GM18858 (cell line): ENCODE data around the gene REPS2.
A peak's percentile ranks its signal among the peaks of the same experiment; 100 is the strongest.

Experiments
- ATAC-seq: cut with Tn5 transposase; IDR thresholded peaks from one replicate; pipeline ENCODE4 v1.9.1; 2021; ENCODE audit not compliant: unreplicated experiment

REPS2 gene

GRCh38 chrX:17078031-17078720 is 131.7 kb downstream of the REPS2 start:
- ATAC-seq, result no peak

GRCh38 chrX:17081511-17081910 is 135.1 kb downstream of the REPS2 start:
- no peak for ATAC-seq

GRCh38 chrX:17081968-17082367 is 135.5 kb downstream of the REPS2 start:
- no peak for ATAC-seq

- ATAC-seq, result no peak
Measured at GRCh38 chrX:17082831-17083230, 136.4 kb downstream of the REPS2 start.

- ATAC-seq, result no peak
Measured at GRCh38 chrX:17086317-17086716, 139.9 kb downstream of the REPS2 start.

GRCh38 chrX:17095161-17095560 is 148.7 kb downstream of the REPS2 start:
- ATAC-seq, result no peak

GRCh38 chrX:17098516-17099247 is 152.2 kb downstream of the REPS2 start:
- peak; percentile 58 for ATAC-seq

- ATAC-seq, result no peak
Measured at GRCh38 chrX:17104433-17104832, 158.0 kb downstream of the REPS2 start.

- ATAC-seq, result no peak
Measured at GRCh38 chrX:17120816-17121215, 174.4 kb downstream of the REPS2 start.

GRCh38 chrX:17154001-17154400 is 207.5 kb downstream of the REPS2 start:
- ATAC-seq, result no peak

GRCh38 chrX:17160975-17161374 is 214.5 kb downstream of the REPS2 start:
- ATAC-seq, result no peak

GRCh38 chrX:17161991-17162390 is 215.5 kb downstream of the REPS2 start:
- no peak for ATAC-seq

- ATAC-seq, result no peak
Measured at GRCh38 chrX:17164079-17164478, 217.6 kb downstream of the REPS2 start.

GRCh38 chrX:17164941-17165340 is 218.5 kb downstream of the REPS2 start:
- ATAC-seq, result no peak

- ATAC-seq, result no peak
Measured at GRCh38 chrX:17167915-17168314, 221.5 kb downstream of the REPS2 start.

GRCh38 chrX:17170973-17171372 is 224.5 kb downstream of the REPS2 start:
- no peak for ATAC-seq

GRCh38 chrX:17174671-17175070 is 228.2 kb downstream of the REPS2 start:
- ATAC-seq, result no peak

GRCh38 chrX:17182317-17182716 is 235.9 kb downstream of the REPS2 start:
- no peak for ATAC-seq

- no peak for ATAC-seq
Measured at GRCh38 chrX:17183566-17183965, 237.1 kb downstream of the REPS2 start.

GRCh38 chrX:17185431-17185830 is 239.0 kb downstream of the REPS2 start:
- no peak for ATAC-seq

GRCh38 chrX:17187136-17187756 is 240.8 kb downstream of the REPS2 start:
- ATAC-seq, result no peak

- no peak for ATAC-seq
Measured at GRCh38 chrX:17192106-17192505, 245.6 kb downstream of the REPS2 start.
